A673 (cell line): ENCODE results near the gene PRRG1.

Experiments used
- CTCF ChIP-seq: fragments of 300-800, 200-600 bp; sonication (generic); conservative IDR thresholded peaks from 2 replicates; pipeline ENCODE4 v1.5.1; 2017; ENCODE audit warnings: low read depth, mild to moderate bottlenecking, antibody characterized with exemption, low read length, moderate library complexity, mixed read lengths
- EZH2 ChIP-seq: fragments of 200-600 bp; sonication (generic); IDR thresholded peaks from 2 replicates; pipeline ENCODE4 v1.6.1; 2017; ENCODE audit warnings: borderline replicate concordance, low read depth, mild to moderate bottlenecking, mixed read lengths, antibody characterized with exemption, low read length; ENCODE audit not compliant: poor library complexity, severe bottlenecking

- no peak for TF ChIP-seq CTCF
- TF ChIP-seq EZH2, result no peak
Measured at GRCh38 chrX:37454537-37455285, 105.5 kb downstream of the PRRG1 start.
